Stimulated activated naive CD8-positive, alpha-beta T cell treated with anti-CD3 and anti-CD28 coated beads, Interleukin-15, Interleukin-2, amounts not matched to agents 100 ng/mL and 50 ng/mL, for 24 hours (primary cell): ENCODE measurements around the gene FANCF.

Experiments used
- H3K27ac Mint-ChIP-seq: one replicate; pipeline ENCODE4 v1.8.0; 2021; ENCODE audit warnings: mild to moderate bottlenecking, mixed read lengths
- H3K27me3 Mint-ChIP-seq: one replicate; pipeline ENCODE4 v1.8.0; 2021; ENCODE audit warnings: mixed read lengths
- H3K36me3 Mint-ChIP-seq: one replicate; pipeline ENCODE4 v1.8.0; 2021; ENCODE audit warnings: low read depth, mixed read lengths
- H3K4me1 Mint-ChIP-seq: one replicate; pipeline ENCODE4 v1.8.0; 2021; ENCODE audit warnings: low read depth, mixed read lengths
- H3K4me3 Mint-ChIP-seq: one replicate; pipeline ENCODE4 v1.8.0; 2021; ENCODE audit warnings: mild to moderate bottlenecking, mixed read lengths
- H3K9me3 Mint-ChIP-seq: one replicate; pipeline ENCODE4 v1.8.0; 2021; ENCODE audit warnings: mixed read lengths

FANCF gene

DNA sequence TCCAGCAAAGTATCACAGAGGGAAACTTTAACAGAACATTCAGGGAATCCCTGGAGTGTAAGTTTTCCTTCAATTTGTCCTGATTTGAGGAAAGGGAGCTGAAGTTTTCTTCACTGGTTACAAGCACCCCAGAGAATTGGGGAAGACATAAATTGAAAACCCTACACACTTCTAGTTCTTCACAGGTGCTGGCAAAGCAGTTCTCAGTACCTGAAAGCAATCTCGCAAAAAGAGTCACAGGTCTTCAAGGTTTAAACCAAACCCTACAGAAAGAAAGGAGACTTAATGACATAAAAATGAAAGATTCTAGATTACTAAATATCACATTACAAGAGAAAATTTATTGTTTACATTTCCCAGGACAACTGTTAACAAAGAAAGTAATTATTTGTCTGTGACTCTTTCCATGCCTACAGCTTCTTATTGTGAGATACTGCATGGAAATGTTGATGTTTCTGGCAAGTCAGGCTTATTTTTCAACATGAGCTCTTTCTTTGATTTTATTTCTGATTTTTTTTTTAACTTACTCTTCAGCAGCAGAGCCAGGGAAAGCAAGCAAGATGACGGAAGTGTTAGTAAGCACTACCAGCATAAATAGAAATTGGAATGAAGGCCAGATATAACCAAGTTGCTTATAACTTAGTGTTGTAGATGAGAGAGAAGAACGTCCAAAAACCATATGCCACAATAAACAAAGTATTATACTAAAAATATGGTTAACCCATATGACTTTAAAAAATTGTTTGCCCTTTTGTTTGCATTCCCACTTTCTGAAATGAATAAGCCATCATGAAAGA is 44.1 kb downstream of the FANCF start:
- Mint-ChIP-seq H3K27ac (no peak overlapping the region), H3K36me3 (no peaks in the 10 kb centered on the region), H3K27me3 (peaks cover 7% of the 10 kb centered on the region), H3K4me3 (no peak overlapping the region), H3K9me3 (no peaks in the 10 kb centered on the region), H3K4me1 (no peaks in the 10 kb centered on the region)

DNA sequence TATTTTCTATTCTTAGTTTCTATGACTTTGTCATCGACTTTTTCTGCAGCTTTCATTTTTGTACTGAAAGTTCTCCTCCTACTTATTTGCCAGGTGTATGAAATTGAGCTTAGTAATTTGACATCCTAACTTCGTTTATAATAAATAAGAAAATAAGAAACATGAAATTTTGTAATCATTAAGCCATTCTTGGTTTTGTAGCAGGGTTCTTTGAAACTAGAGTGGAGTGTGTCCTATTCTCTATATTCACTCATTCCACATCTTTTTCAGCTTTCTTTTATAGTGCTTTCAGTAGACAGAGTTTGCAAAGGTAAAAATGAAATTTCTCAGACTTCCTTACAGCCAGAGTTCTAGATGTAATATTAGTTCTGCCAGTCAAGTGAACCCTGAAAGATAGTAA is 47.8 kb downstream of the FANCF start:
- no peak overlapping the region for H3K4me3 Mint-ChIP-seq

More for the DNA sequence above, 47.8 kb downstream of the FANCF start:
- H3K4me1 Mint-ChIP-seq, result no peaks in the 10 kb centered on the region
- peaks cover 8% of the 10 kb centered on the region for H3K27me3 Mint-ChIP-seq
- no peaks in the 10 kb centered on the region for H3K9me3 Mint-ChIP-seq
- H3K27ac Mint-ChIP-seq, result no peak overlapping the region
- no peaks in the 10 kb centered on the region for H3K36me3 Mint-ChIP-seq
